ENCODE results near the gene ADD2.

DNA sequence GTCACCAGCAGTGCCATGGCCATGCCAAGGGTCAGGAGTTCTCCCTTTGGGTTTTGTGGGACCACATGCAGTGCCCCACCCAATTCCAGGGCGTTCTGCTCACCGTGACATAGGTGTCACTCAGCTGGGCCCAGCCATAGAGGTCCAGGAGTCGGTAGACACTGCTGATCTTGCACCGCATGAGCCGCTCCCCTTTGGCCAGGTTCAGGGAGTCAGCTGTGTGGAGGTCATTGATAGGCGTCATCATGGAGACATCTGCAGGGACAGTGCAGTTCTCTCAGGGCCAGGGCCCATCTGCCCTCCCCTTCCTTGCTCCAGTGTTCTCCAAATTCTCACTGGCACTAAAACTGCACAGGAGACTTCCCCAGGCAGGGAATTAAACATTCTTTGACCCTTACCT is 71.9 kb downstream of the ADD2 start:
- TF ChIP-seq, protein P1, sequence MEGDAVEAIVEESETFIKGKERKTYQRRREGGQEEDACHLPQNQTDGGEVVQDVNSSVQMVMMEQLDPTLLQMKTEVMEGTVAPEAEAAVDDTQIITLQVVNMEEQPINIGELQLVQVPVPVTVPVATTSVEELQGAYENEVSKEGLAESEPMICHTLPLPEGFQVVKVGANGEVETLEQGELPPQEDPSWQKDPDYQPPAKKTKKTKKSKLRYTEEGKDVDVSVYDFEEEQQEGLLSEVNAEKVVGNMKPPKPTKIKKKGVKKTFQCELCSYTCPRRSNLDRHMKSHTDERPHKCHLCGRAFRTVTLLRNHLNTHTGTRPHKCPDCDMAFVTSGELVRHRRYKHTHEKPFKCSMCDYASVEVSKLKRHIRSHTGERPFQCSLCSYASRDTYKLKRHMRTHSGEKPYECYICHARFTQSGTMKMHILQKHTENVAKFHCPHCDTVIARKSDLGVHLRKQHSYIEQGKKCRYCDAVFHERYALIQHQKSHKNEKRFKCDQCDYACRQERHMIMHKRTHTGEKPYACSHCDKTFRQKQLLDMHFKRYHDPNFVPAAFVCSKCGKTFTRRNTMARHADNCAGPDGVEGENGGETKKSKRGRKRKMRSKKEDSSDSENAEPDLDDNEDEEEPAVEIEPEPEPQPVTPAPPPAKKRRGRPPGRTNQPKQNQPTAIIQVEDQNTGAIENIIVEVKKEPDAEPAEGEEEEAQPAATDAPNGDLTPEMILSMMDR (IDR thresholded peaks at IDR 0.05): no peak
- no peak for TF ChIP-seq ZFX (IDR thresholded peaks at IDR 0.05; ENCODE audit: borderline replicate concordance)
